Measurements from ENCODE around the gene LTA4H.

LTA4H gene

DNA sequence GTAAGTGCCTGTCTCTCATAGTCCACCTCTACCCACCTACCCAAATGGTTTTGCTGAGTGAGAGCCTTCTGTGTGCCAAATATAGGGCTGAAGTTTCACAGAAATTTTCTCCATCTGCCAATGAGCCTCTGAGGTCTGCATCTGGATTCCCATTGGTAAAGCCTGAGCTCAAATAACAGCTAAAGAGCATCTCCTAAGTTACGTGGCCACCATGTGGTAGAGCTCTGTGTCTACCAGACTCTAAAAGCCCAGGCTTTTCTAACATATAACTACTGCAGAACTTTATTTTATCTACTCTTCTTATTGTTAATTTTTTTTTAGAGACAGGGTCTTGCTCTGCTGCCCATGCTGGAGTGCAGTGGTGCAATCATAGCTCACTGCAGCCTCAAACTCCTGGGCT lies 76.3 kb downstream of the LTA4H start:
- no peak for DNase-seq (ENCODE audit: low read depth)

DNA sequence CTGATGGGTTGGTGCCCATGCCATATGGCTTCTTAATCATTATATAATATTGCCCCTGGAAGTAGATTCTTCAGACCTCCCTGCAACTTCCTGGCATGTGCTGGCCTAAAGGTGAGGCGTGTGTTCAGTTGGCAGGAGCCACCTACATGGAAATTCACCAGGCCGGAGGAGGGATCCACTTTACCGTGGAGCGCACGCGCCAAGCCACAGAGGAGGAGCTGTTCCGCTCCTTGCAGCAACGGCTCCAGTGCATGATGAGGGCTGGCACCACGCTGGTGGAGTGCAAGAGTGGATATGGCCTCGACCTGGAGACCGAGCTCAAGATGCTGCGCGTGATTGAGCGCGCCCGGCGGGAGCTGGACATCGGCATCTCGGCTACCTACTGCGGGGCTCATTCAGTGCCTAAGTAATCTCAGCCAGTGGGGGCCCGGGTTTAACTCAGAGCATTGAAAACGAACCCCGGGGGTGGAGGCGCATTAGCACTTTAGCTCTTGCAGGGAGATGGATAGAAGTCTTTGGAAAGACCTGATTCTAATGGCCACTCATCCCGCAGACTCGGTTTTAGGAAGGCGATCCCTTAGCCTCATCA lies 78.7 kb downstream of the LTA4H start:
- no peak for DNase-seq (ENCODE audit: low read depth)

DNA sequence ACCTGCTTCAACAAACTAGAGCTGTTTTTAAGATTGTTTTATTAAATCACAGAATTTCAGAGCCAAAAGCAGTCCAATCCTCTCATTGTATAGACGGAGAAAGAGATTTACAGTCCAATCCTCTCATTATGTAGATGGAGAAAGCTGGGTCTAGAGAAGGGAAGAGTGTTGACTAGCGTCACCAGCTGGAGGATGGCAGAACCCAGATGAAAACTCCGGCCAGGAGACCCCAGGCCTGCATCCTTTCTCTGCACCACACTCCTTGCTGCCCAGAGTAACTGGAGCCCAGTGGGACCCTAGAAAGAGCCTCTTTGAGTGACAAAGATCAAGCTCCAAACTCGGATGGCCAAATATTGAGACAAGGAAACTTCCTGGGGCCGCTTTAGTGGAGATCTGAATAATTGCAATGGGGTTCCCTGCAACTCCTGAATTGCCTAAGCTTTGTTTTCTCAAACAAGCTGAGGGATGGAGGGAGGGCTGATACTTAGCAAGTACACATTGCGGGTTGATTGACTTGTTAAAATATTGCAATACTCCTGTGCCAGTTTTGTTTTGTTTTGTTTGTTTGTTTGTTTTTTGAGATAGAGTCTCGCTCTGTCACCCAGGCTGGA lies 79.7 kb downstream of the LTA4H start:
- DNase-seq (ENCODE audit: low read depth): no peak

DNA sequence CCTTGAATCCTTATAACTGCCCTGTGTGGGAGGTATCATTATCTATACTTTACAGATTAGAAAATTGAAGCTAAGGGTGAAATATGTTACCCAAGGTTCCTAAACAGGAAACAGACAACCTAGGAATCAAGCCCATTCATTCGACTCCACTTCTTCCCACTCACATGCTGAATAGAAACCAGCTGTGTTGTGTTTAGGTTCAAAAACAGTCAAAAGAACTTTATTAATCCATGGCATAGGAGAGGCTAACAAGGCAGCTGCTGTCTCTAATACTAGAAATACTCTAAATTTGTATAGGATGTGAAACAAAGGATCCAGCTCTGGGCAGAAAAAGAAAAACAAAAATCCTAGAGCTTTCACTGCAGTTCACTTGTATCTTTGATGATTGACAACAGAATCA lies 82.4 kb downstream of the LTA4H start:
- DNase-seq (ENCODE audit: low read depth): no peak

GRCh38 chr12:95951515-95951914 lies 83.9 kb downstream of the LTA4H start:
- DNase-seq (ENCODE audit: low read depth): no peak
